GM19328 (cell line): ENCODE data around the gene USP36.

Experiments
- ATAC-seq: cut with Tn5 transposase; IDR thresholded peaks from one replicate; pipeline ENCODE4 v1.9.1; 2021; ENCODE audit warnings: mild to moderate bottlenecking, moderate library complexity; ENCODE audit not compliant: unreplicated experiment

USP36 gene

GRCh38 chr17:78818932-78819331, 21.7 kb downstream of the USP36 start:
- no peak for ATAC-seq

GRCh38 chr17:78818152-78818846, 22.3 kb downstream of the USP36 start:
- no peak for ATAC-seq

- ATAC-seq: no peak
Observed at GRCh38 chr17:78817123-78817522, 23.5 kb downstream of the USP36 start.

- no peak for ATAC-seq
Observed at GRCh38 chr17:78815696-78816095, 24.9 kb downstream of the USP36 start.

GRCh38 chr17:78812855-78813254, 27.8 kb downstream of the USP36 start:
- no peak for ATAC-seq

- no peak for ATAC-seq
Observed at GRCh38 chr17:78808163-78808562, 32.5 kb downstream of the USP36 start.

- ATAC-seq: no peak
Observed at GRCh38 chr17:78806451-78806850, 34.2 kb downstream of the USP36 start.

GRCh38 chr17:78805301-78805700, 35.3 kb downstream of the USP36 start:
- no peak for ATAC-seq

GRCh38 chr17:78804777-78805176, 35.8 kb downstream of the USP36 start:
- ATAC-seq: no peak

GRCh38 chr17:78803186-78803845, 37.3 kb downstream of the USP36 start:
- no peak for ATAC-seq

- ATAC-seq: no peak
Observed at GRCh38 chr17:78802459-78802858, 38.2 kb downstream of the USP36 start.

- no peak for ATAC-seq
Observed at GRCh38 chr17:78802008-78802407, 38.6 kb downstream of the USP36 start.

GRCh38 chr17:78800132-78800931, 40.3 kb downstream of the USP36 start:
- ATAC-seq: no peak

GRCh38 chr17:78798695-78799559, 41.7 kb downstream of the USP36 start:
- no peak for ATAC-seq

GRCh38 chr17:78797691-78798585, 42.7 kb downstream of the USP36 start:
- no peak for ATAC-seq

GRCh38 chr17:78797213-78797612, 43.4 kb downstream of the USP36 start:
- ATAC-seq: no peak

GRCh38 chr17:78796517-78796900, 44.1 kb downstream of the USP36 start:
- ATAC-seq: no peak

- ATAC-seq: no peak
Observed at GRCh38 chr17:78795861-78796516, 44.6 kb downstream of the USP36 start.

GRCh38 chr17:78794864-78795640, 45.6 kb downstream of the USP36 start:
- ATAC-seq: no peak
